Liver (tissue), 3 donors: ENCODE measurements around the gene PPP1R36.

ENCODE experiments used
- GABPA ChIP-seq, 2 donors: IDR thresholded peaks in 1 of 2; conservative IDR thresholded peaks in 1 of 2; 2 replicates each; pipeline ENCODE4 v1.6.1; 2016; ENCODE audit warnings: antibody characterized with exemption in 2 of 2, mild to moderate bottlenecking in 1 of 2, moderate library complexity in 1 of 2
- HNF4A ChIP-seq, 2 donors: conservative IDR thresholded peaks; 2 replicates each; pipeline ENCODE4 v1.6.1; 2016; ENCODE audit warnings: antibody characterized with exemption in 2 of 2, mild to moderate bottlenecking in 2 of 2
- JUND ChIP-seq, 2 donors: IDR thresholded peaks; 2 replicates each; pipeline ENCODE4 v1.6.1; 2016; ENCODE audit warnings: antibody characterized with exemption in 2 of 2
- NR2F2 ChIP-seq: IDR thresholded peaks from 2 replicates; pipeline ENCODE4 v1.6.1; 2016; ENCODE audit warnings: antibody characterized with exemption
- RAD21 ChIP-seq, 2 donors: IDR thresholded peaks; 2 replicates each; pipeline ENCODE4 v1.6.1; 2016; ENCODE audit warnings: antibody characterized with exemption in 2 of 2, mild to moderate bottlenecking in 2 of 2
- RXRA ChIP-seq, 2 donors: IDR thresholded peaks; 2 replicates each; pipeline ENCODE4 v1.6.1; 2017 to 2018; ENCODE audit warnings: antibody characterized with exemption in 2 of 2, mild to moderate bottlenecking in 1 of 2
- SP1 ChIP-seq: IDR thresholded peaks from 2 replicates; pipeline ENCODE4 v1.6.1; 2018; ENCODE audit warnings: antibody characterized with exemption, mild to moderate bottlenecking
- TAF1 ChIP-seq: conservative IDR thresholded peaks from 2 replicates; pipeline ENCODE4 v1.6.1; 2016; ENCODE audit warnings: antibody characterized with exemption, mild to moderate bottlenecking
- YY1 ChIP-seq: IDR thresholded peaks from 2 replicates; pipeline ENCODE4 v1.6.1; 2016; ENCODE audit warnings: antibody characterized with exemption, mild to moderate bottlenecking
- TF ChIP-seq, protein P1 (sequence below): fragments of 150-350 bp; IDR thresholded peaks from 2 replicates; pipeline ENCODE4 v1.5.1; 2017; ENCODE audit warnings: improper control_type of control experiment, low read depth, low read length; ENCODE audit not compliant: missing input control
- TF ChIP-seq, protein P2 (sequence below): IDR thresholded peaks from 2 replicates; pipeline ENCODE4 v1.6.1; 2016; ENCODE audit warnings: antibody characterized with exemption, mild to moderate bottlenecking
- TF ChIP-seq, protein P3 (sequence below): IDR thresholded peaks from 2 replicates; pipeline ENCODE4 v1.6.1; 2016; ENCODE audit warnings: antibody characterized with exemption
- TF ChIP-seq, protein P4 (sequence below): IDR thresholded peaks from 2 replicates; pipeline ENCODE4 v1.6.1; 2016; ENCODE audit warnings: antibody characterized with exemption
- TF ChIP-seq, protein P5 (sequence below): IDR thresholded peaks from 2 replicates; pipeline ENCODE4 v1.6.1; 2016; ENCODE audit warnings: antibody characterized with exemption
- donor health status: healthy.
- donor health status: healthy.

DNA sequence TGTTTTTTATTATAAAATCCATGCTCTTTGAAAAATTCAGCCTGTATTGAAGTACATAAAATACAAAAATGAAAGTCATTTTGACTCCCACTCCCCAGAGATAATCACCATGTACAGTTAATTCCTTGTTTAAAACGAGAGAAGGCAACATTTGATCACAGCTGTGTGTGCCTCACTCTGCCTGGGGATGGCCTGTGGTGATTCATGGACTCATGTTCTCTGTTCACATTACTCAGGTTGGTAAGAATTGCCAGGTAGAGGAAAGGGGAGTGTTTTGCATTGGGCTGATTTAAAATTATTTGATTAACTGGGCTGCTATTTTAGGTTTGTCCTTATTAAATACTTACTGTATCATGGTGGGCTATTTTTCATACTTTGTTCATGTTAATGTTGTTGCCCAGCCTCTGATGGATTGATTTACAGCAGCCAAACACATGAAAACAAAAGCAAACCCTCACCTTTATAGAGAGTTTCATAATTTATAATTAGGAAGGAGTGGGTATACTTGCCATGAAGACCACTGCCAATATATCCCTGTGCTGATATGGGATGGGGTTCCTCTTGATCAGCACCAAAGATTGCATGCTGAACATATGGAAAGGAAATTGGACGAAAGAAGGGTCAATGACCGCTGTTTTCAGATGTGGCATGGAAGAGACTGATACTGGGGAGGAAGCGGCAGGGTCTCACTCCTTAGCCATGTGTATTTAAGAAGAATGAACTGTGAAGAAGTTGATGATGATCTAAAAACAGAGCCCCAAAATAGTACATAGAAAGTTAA lies 42.2 kb upstream of the PPP1R36 start:
- TF ChIP-seq YY1 = no peak
- TF ChIP-seq, protein P1, sequence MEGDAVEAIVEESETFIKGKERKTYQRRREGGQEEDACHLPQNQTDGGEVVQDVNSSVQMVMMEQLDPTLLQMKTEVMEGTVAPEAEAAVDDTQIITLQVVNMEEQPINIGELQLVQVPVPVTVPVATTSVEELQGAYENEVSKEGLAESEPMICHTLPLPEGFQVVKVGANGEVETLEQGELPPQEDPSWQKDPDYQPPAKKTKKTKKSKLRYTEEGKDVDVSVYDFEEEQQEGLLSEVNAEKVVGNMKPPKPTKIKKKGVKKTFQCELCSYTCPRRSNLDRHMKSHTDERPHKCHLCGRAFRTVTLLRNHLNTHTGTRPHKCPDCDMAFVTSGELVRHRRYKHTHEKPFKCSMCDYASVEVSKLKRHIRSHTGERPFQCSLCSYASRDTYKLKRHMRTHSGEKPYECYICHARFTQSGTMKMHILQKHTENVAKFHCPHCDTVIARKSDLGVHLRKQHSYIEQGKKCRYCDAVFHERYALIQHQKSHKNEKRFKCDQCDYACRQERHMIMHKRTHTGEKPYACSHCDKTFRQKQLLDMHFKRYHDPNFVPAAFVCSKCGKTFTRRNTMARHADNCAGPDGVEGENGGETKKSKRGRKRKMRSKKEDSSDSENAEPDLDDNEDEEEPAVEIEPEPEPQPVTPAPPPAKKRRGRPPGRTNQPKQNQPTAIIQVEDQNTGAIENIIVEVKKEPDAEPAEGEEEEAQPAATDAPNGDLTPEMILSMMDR = no peak
- TF ChIP-seq, protein P2, sequence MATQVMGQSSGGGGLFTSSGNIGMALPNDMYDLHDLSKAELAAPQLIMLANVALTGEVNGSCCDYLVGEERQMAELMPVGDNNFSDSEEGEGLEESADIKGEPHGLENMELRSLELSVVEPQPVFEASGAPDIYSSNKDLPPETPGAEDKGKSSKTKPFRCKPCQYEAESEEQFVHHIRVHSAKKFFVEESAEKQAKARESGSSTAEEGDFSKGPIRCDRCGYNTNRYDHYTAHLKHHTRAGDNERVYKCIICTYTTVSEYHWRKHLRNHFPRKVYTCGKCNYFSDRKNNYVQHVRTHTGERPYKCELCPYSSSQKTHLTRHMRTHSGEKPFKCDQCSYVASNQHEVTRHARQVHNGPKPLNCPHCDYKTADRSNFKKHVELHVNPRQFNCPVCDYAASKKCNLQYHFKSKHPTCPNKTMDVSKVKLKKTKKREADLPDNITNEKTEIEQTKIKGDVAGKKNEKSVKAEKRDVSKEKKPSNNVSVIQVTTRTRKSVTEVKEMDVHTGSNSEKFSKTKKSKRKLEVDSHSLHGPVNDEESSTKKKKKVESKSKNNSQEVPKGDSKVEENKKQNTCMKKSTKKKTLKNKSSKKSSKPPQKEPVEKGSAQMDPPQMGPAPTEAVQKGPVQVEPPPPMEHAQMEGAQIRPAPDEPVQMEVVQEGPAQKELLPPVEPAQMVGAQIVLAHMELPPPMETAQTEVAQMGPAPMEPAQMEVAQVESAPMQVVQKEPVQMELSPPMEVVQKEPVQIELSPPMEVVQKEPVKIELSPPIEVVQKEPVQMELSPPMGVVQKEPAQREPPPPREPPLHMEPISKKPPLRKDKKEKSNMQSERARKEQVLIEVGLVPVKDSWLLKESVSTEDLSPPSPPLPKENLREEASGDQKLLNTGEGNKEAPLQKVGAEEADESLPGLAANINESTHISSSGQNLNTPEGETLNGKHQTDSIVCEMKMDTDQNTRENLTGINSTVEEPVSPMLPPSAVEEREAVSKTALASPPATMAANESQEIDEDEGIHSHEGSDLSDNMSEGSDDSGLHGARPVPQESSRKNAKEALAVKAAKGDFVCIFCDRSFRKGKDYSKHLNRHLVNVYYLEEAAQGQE = no peak
- no peak for TF ChIP-seq RAD21 (IDR thresholded peaks at IDR 0.05)
- TF ChIP-seq JUND (IDR thresholded peaks at IDR 0.05) = no peak
- TF ChIP-seq, protein P3, sequence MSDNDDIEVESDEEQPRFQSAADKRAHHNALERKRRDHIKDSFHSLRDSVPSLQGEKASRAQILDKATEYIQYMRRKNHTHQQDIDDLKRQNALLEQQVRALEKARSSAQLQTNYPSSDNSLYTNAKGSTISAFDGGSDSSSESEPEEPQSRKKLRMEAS = no peak
- TF ChIP-seq GABPA (IDR thresholded peaks at IDR 0.05 in 1 of 2, conservative IDR thresholded peaks at IDR 0.05 in 1 of 2) = no peak
- no peak for TF ChIP-seq TAF1
- TF ChIP-seq, protein P4, sequence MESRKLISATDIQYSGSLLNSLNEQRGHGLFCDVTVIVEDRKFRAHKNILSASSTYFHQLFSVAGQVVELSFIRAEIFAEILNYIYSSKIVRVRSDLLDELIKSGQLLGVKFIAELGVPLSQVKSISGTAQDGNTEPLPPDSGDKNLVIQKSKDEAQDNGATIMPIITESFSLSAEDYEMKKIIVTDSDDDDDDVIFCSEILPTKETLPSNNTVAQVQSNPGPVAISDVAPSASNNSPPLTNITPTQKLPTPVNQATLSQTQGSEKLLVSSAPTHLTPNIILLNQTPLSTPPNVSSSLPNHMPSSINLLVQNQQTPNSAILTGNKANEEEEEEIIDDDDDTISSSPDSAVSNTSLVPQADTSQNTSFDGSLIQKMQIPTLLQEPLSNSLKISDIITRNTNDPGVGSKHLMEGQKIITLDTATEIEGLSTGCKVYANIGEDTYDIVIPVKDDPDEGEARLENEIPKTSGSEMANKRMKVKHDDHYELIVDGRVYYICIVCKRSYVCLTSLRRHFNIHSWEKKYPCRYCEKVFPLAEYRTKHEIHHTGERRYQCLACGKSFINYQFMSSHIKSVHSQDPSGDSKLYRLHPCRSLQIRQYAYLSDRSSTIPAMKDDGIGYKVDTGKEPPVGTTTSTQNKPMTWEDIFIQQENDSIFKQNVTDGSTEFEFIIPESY = no peak
- TF ChIP-seq SP1 = no peak
- no peak for TF ChIP-seq HNF4A (conservative IDR thresholded peaks at IDR 0.05)
- TF ChIP-seq, protein P5, sequence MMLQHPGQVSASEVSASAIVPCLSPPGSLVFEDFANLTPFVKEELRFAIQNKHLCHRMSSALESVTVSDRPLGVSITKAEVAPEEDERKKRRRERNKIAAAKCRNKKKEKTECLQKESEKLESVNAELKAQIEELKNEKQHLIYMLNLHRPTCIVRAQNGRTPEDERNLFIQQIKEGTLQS = no peak
- no peak for TF ChIP-seq RXRA (IDR thresholded peaks at IDR 0.05)
- TF ChIP-seq NR2F2 = no peak
